ENCODE data around the gene OBP2B. TPM values are rescaled to one million over a fixed set of nuclear protein-coding genes. Genes with fewer than 3 reads are reported as not detected.

OBP2B gene
- total and polyA plus RNA-seq, 10 of the 15 experiments (the other 5 are each of a cell fraction or from before 2014, with no cell fraction given): not detected

DNA sequence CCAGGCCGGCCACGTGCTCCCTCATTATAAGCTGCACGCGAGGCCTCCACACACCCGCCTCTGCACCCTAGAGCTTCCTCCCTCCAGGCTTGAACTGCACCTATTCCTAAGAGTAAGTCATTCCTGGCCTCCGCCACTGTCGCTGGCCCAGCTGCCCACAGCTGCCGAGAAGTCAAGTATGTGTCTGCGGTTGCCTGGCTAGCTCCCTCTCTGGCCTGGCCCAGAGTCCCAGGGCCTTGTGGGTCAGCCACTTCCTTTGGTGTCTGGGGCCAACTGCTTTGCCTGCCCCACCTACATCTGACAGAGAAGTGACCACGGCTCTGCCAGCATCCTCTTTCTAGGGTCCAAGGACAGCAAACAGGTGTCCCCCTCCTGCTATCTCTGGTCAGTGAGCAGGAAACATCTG lies 47.6 kb upstream of the OBP2B start (continued):
- no peak for TF ChIP-seq ZNF24 (IDR thresholded peaks at IDR 0.05)

GRCh38 chr9:133256136-133256461 lies 47.0 kb upstream of the OBP2B start:
- SMC1A ChIA-PET (ENCODE audit: uncharacterized antibody, unreplicated experiment): no interaction called here
- Histone ChIP-seq H3K9ac (ENCODE audit: control insufficient read depth, insufficient read depth, low read length) (no peak overlapping the region), H3K27ac (ENCODE audit: control insufficient read depth, insufficient read depth) (no peak overlapping the region), H3K36me3 (ENCODE audit: control insufficient read depth in 2 of 2, insufficient read depth in 2 of 2, low read length in 1 of 2) (no peaks in the 10 kb centered on the region), H3K4me2 (ENCODE audit: control insufficient read depth, insufficient read depth) (no peak overlapping the region), H3K9me3 (replicated peaks; ENCODE audit: control insufficient read depth, insufficient read depth, low read length) (no peaks in the 10 kb centered on the region), H3K4me3 (no peak overlapping the region), H3K4me1 (ENCODE audit: control insufficient read depth, insufficient read depth, low read length) (no peaks in the 10 kb centered on the region), H3K79me2 (ENCODE audit: control insufficient read depth, insufficient read depth, low read length) (no peaks in the 10 kb centered on the region), H2AFZ (ENCODE audit: control insufficient read depth, low read depth, low read length) (no peak overlapping the region), H4K20me1 (ENCODE audit: control insufficient read depth, insufficient read depth) (no peaks in the 10 kb centered on the region), H3K27me3 (replicated peaks in 1 of 2; ENCODE audit: control insufficient read depth in 2 of 2, insufficient read depth in 2 of 2, low read length in 1 of 2) (peaks cover 0 to 2% of the 10 kb centered on the region in 2 experiments; a peak in 2 of 4 replicates)
- POLR2A ChIA-PET: no interaction called here
- intact Hi-C loops (cut with micrococcal nuclease; ENCODE audit: unreplicated experiment) (no loop called here), in situ Hi-C loops (cut with MboI) (no loop called here)
- no peak for TF ChIP-seq SP1 (IDR thresholded peaks at IDR 0.05; ENCODE audit: low read depth, low read length)
- TF ChIP-seq NKRF (conservative IDR thresholded peaks at IDR 0.05): no peak
- no peak for TF ChIP-seq MTA3 (IDR thresholded peaks at IDR 0.05; ENCODE audit: borderline replicate concordance, low read length)
- no peak for TF ChIP-seq CHD2 (IDR thresholded peaks at IDR 0.05; ENCODE audit: borderline replicate concordance, low read depth, low read length)
- TF ChIP-seq, protein P1, sequence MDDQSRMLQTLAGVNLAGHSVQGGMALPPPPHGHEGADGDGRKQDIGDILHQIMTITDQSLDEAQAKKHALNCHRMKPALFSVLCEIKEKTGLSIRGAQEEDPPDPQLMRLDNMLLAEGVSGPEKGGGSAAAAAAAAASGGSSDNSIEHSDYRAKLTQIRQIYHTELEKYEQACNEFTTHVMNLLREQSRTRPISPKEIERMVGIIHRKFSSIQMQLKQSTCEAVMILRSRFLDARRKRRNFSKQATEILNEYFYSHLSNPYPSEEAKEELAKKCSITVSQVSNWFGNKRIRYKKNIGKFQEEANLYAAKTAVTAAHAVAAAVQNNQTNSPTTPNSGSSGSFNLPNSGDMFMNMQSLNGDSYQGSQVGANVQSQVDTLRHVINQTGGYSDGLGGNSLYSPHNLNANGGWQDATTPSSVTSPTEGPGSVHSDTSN (IDR thresholded peaks at IDR 0.05; ENCODE audit: insufficient replicate concordance, low read depth, low read length): no peak
- no peak for TF ChIP-seq GABPA (IDR thresholded peaks at IDR 0.05; ENCODE audit: low read depth)
- no peak for TF ChIP-seq TBL1XR1 (IDR thresholded peaks at IDR 0.05; ENCODE audit: low read depth, low read length)
- no peak for TF ChIP-seq ZNF274 (IDR thresholded peaks at IDR 0.05; ENCODE audit: insufficient read depth, insufficient read length)
- TF ChIP-seq SRF (IDR thresholded peaks at IDR 0.05; ENCODE audit: low read depth in 2 of 2, low read length in 2 of 2): no peak
- no peak for TF ChIP-seq SMAD1 (IDR thresholded peaks at IDR 0.05; ENCODE audit: low read depth, partially characterized antibody)
- no peak for TF ChIP-seq MEF2A (IDR thresholded peaks at IDR 0.05; ENCODE audit: insufficient read depth, low read depth, low read length)
- TF ChIP-seq JUNB (IDR thresholded peaks at IDR 0.05): no peak
- no peak for TF ChIP-seq RUNX3 (IDR thresholded peaks at IDR 0.05; ENCODE audit: low read length)
- no peak for TF ChIP-seq CEBPZ (IDR thresholded peaks at IDR 0.05; ENCODE audit: low read depth, low read length)
- no peak for TF ChIP-seq ETV6 (conservative IDR thresholded peaks at IDR 0.05 in 1 of 2, IDR thresholded peaks at IDR 0.05 in 1 of 2; ENCODE audit: borderline replicate concordance in 1 of 2, low read depth in 1 of 2)
- TF ChIP-seq EGR1 (IDR thresholded peaks at IDR 0.05; ENCODE audit: borderline replicate concordance in 1 of 2, low read depth in 2 of 2, low read length in 2 of 2): no peak
- TF ChIP-seq ZNF622 (IDR thresholded peaks at IDR 0.05): no peak
- CTCF ChIA-PET: no interaction called here
- WGBS (ENCODE audit: insufficient coverage, insufficient replicate concordance, low lambda C conversion rate, missing lambda C conversion rate): 79% methylated on average over 30 of the region's 30 CpGs
- RAD21 ChIA-PET (ENCODE audit: unreplicated experiment): no interaction called here
- BruUV-seq (replicated peaks): no TSS peak
- ATAC-seq (no peak), FAIRE-seq (no peak), DNase-seq (ENCODE audit: low read depth, low spot score) (no peak)

All from GM12878 (cell line).